ENCODE data around the gene KLK11. TPM values are rescaled to one million over a fixed set of nuclear protein-coding genes. Genes with fewer than 3 reads are reported as not detected.

The KLK11 gene, protein sequence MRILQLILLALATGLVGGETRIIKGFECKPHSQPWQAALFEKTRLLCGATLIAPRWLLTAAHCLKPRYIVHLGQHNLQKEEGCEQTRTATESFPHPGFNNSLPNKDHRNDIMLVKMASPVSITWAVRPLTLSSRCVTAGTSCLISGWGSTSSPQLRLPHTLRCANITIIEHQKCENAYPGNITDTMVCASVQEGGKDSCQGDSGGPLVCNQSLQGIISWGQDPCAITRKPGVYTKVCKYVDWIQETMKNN
- total RNA-seq: not detected in 2 replicates

DNA sequence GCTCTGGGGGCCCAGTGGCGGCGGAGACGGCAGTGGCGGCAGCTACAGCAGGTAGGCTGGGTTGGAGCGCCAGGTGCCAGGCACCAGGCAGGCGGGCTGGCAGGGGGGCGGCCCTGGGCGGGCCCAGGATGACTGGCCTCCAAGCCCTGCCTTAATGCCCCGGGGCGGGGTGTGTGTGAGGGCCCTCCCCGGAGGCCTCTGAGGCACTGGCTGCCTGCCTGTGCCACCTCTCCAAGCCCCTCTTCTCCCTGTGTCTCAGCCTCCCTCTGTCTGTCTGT lies at the start of gene KLK11:
TSS of gene KLK11 (minus strand) at position 63 of the 278 bp plus-strand sequence. CDS start 985 bp downstream, outside the sequence.

DNA sequence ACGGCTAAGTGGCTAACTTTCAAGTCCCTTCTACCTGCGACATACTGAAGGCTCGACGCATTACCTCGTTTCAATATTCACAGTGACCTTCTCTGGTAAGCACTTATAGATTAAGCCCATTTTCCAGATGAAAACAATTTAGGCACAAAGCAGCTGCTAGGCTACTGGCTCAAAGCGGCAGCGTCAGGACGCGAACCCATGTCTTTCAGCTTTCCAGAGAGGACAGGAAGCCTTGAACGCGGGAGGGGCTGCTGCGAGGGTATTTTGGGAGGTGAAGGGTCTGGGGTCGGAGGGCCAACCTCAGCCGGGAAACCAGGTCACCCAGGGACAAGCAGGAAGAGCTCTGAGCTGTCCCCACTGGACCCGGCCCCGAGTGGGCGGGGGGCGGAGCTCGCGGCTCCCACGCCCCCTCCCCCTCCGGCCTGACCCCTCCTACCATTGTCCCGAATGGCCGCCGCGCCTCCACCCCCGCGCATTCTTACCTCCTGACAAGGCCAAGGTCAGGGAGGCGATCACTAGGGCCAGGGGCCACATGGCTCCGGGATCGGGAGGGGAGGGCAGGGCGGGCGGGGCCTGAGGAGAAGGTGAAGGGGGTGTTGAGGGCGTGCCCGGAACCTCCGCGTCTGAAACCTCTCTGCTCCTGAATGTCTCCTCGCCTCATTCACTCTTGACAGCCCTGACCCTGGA lies 38.3 kb upstream of the KLK11 start, which contains the start of gene KLK13:
TSS of gene KLK13 (minus strand) at position 559 of the 687 bp plus-strand sequence. CDS start at position 534, 25 bp downstream.

DNA sequence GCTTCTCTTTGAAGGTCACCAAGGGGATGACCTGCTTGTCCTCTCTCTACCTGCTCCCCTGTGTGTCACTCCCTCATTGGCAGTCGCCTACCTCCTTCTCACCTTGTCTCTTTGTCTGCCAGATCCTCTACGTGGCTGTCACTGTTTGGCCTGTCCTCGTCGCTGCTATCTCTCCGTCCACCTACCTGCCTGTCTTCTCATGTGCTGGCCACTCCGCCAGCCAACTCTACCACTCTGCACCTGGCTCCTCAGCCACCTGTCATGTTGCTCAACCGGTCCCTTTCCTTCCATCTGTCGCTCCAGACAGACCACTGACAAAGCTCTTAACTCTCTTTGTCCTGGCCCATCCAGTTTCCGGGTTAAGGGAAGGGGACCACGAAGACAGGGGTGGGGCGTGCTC lies 8.3 kb upstream of the KLK11 start, which contains the start of gene KLK12:
TSS of gene KLK12 (minus strand) at position 299 of the 400 bp plus-strand sequence. CDS start 381 bp downstream, outside the sequence.

DNA sequence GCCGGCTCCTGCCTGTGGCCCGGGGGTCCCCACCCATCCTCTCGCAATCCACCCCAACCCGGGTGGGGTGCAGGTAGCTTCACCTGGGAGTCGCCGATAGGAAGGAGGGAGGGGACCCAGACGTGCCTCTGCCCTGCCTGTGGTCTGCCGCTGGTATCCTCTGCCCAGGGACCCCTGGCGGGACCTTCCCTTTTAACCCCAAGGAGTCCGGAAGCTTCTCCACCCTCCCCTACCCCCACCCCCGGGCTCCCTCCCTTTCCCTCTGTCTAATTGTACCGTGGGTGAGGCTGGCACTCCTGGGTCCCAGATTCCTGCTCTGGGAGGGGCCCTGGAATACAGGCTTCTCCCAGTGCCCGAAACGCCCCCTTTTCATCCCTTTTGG lies 6.9 kb downstream of the KLK11 start, which contains the start of gene KLK10:
TSS of gene KLK10 (minus strand) at position 166 of the 382 bp plus-strand sequence. CDS start 579 bp downstream, outside the sequence.

DNA sequence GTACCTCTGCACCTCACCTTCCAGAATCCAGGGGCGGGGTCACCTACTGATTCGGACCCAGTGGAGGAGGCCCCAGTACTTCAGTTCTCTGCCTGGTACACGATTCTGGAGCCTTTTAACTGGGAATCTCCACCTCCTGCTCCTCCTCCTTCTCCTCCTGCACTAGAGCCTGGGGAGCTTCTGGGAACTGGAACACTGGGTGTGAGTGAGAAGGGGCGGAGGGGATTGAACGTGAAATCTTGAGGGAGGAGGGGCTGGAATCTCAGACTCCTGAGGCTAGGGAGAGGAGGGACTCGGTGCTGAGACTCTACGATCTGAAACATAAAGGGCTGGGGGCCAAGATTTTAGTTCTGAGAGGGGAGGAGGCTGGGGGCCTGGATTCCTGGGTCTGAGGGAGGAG lies 24.9 kb downstream of the KLK11 start, which contains the start of gene KLK8:
TSS of gene KLK8 (minus strand) at position 90 of the 400 bp plus-strand sequence. CDS start 437 bp downstream, outside the sequence.

DNA sequence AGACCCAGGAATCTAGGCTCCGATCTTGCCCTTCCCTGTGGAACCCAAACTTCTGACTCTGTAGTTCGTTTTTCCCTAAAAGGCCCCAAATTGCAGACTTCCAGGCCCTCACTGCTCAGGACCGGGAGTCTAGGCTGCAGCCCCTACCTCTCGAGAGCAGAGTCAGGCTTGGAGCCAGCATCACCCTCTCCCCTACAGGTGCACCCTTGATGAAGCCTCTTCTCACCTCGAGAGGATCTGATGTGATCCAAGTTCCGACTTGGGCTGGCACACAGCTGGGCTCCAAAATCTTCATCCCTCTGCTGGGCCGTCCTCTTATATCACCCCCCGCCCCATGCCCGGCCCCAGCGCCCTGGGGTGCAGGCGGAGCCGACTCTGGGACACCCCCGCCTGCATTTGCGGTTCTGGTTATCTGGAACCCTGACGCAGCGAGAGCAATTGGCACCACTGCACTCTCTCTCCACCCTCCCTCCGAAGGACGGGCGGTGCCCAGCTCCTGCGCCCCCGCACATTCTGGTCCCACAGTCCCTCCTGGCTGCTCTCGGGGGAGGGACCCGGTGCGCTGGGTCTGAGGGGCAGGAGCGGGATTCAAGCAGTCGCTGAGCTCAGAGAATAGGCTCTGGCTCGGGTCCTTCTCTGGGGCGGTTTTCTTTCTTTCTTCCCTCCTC lies 42.7 kb downstream of the KLK11 start, which contains the start of gene KLK7:
TSS of gene KLK7 (minus strand) at position 293 of the 668 bp plus-strand sequence. CDS start 1,518 bp downstream, outside the sequence.

Other genes with a start within 250 kb of the KLK11 start
- gene ACP4, start 236.2 kb downstream of the KLK11 start, total RNA-seq: not detected in 2 replicates
- 0.37 TPM in 1 of 2 replicates, not detected in the other for gene KLK1, start 202.8 kb downstream of the KLK11 start, total RNA-seq
- gene KLK15, start 193.0 kb downstream of the KLK11 start, total RNA-seq: not detected in 2 replicates
- gene KLK3, start 171.7 kb downstream of the KLK11 start, total RNA-seq: not detected in 2 replicates
- 0.37 TPM in 1 of 2 replicates, not detected in the other for gene KLK2, start 153.2 kb downstream of the KLK11 start, total RNA-seq
- gene KLK4, start 115.2 kb downstream of the KLK11 start, total RNA-seq: not detected in 2 replicates
- gene KLK5, start 73.6 kb downstream of the KLK11 start, total RNA-seq: not detected in 2 replicates
- not detected in 2 replicates for gene KLK6, start 57.0 kb downstream of the KLK11 start, total RNA-seq
- gene KLK7, start 42.7 kb downstream of the KLK11 start, total RNA-seq: not detected in 2 replicates
- gene KLK8, start 25.0 kb downstream of the KLK11 start, total RNA-seq: not detected in 2 replicates
- gene KLK10, start 6.9 kb downstream of the KLK11 start, total RNA-seq: not detected in 2 replicates
- gene KLK12, start 8.4 kb upstream of the KLK11 start, total RNA-seq: not detected in 2 replicates
- not detected in 2 replicates for gene KLK13, start 38.5 kb upstream of the KLK11 start, total RNA-seq
- gene KLK14, start 56.3 kb upstream of the KLK11 start, total RNA-seq: not detected in 2 replicates
- 7.6 and 7.7 TPM in 2 replicates for gene CTU1, start 81.8 kb upstream of the KLK11 start, total RNA-seq
- under 0.01 TPM in 1 of 2 replicates, not detected in the other for gene SIGLEC9, start 98.3 kb upstream of the KLK11 start, total RNA-seq
- not detected in 2 replicates for gene SIGLEC7, start 115.7 kb upstream of the KLK11 start, total RNA-seq
- gene CD33, start 198.5 kb upstream of the KLK11 start, total RNA-seq: not detected in 2 replicates
- gene SIGLECL1, start 224.5 kb upstream of the KLK11 start, total RNA-seq: not detected in 2 replicates

All from subcutaneous preadipocyte (primary cell).